Panc1 (cell line): Measurements from ENCODE around the gene LRP1B. TPM values are rescaled to one million over a fixed set of nuclear protein-coding genes. Genes with fewer than 3 reads are reported as not detected.

Experiments used
- ATAC-seq: fragments of 200-7000 bp; cut with Tn5 transposase; 2 replicates; pipeline ENCODE4 v1.9.1; 2020; ENCODE audit warnings: mild to moderate bottlenecking, moderate library complexity
- BruUV-seq: library from RNA; stranded (reverse); fragments of 400-500 nt; replicated peaks from 2 replicates; lab custom pipeline; 2021; lab: Mats Ljungman, UMichigan
- CTCF ChIA-PET: fragments of 300-600 bp; sonication (Branson Sonifier 250); formaldehyde crosslinking; loops from one replicate; lab custom pipeline; 2022; ENCODE audit warnings: antibody characterized with exemption; lab: Charles Lee
- POLR2A ChIA-PET: fragments of 300-600 bp; sonication (Branson Sonifier 250); formaldehyde crosslinking; loops from one replicate; lab custom pipeline; 2022; ENCODE audit warnings: antibody characterized with exemption; lab: Charles Lee
- DNase-seq: peaks from one replicate; pipeline ENCODE4 v3.0.0-alpha.2; 2010; ENCODE audit warnings: low read depth, low spot score
- H3K27ac ChIP-seq: 2 replicates; pipeline ENCODE4 v1.5.1; 2011; ENCODE audit warnings: mild to moderate bottlenecking, low read length, inconsistent platforms
- H3K27me3 ChIP-seq: fragments of 200-500 bp; sonication (Bioruptor generic); 2 replicates; pipeline ENCODE4 v1.6.0; 2014; ENCODE audit warnings: low read length, inconsistent platforms; ENCODE audit not compliant: control insufficient read depth, insufficient read depth
- H3K36me3 ChIP-seq: fragments of 200-500 bp; sonication (Bioruptor generic); 2 replicates; pipeline ENCODE4 v1.5.1; 2014; ENCODE audit warnings: inconsistent platforms, mild to moderate bottlenecking, low read length, moderate library complexity; ENCODE audit not compliant: control insufficient read depth, insufficient read depth
- H3K4me1 ChIP-seq: 2 replicates; pipeline ENCODE4 v1.5.1; 2011; ENCODE audit warnings: inconsistent platforms, mild to moderate bottlenecking, low read length, moderate library complexity; ENCODE audit not compliant: control insufficient read depth, insufficient read depth
- H3K4me3 ChIP-seq, 2 experiments: 2 replicates each; pipeline ENCODE4 v1.5.1; 2011 to 2012; ENCODE audit warnings: low read depth in 2 of 2, low read length in 2 of 2, mild to moderate bottlenecking in 2 of 2, inconsistent platforms in 1 of 2, moderate library complexity in 1 of 2
- H3K9me3 ChIP-seq: fragments of 200-500 bp; sonication (Bioruptor generic); 2 replicates; pipeline ENCODE4 v1.5.1; 2014; ENCODE audit warnings: low read depth, mild to moderate bottlenecking, inconsistent platforms, low read length, moderate library complexity; ENCODE audit not compliant: control insufficient read depth, insufficient read depth
- CTCF ChIP-seq: fragments of 450-650 bp; IDR thresholded peaks from 2 replicates; pipeline ENCODE4 v1.5.1; 2017; ENCODE audit warnings: mild to moderate bottlenecking
- POLR2AphosphoS5 ChIP-seq: IDR thresholded peaks from 2 replicates; pipeline ENCODE4 v1.6.1; 2012; ENCODE audit warnings: mild to moderate bottlenecking, low read depth, low read length, moderate library complexity
- REST ChIP-seq, 2 experiments: IDR thresholded peaks; 2 replicates each; pipeline ENCODE4 v1.6.1; 2011 to 2012; ENCODE audit warnings: low read depth in 2 of 2, control low read depth in 1 of 2, low read length in 1 of 2, mild to moderate bottlenecking in 1 of 2, moderate library complexity in 1 of 2; ENCODE audit not compliant: insufficient read depth in 1 of 2
- SIN3A ChIP-seq: IDR thresholded peaks from 2 replicates; pipeline ENCODE4 v1.6.1; 2012; ENCODE audit warnings: low read depth, mild to moderate bottlenecking, low read length, moderate library complexity, borderline replicate concordance; ENCODE audit not compliant: insufficient read depth
- TCF7L2 ChIP-seq: IDR thresholded peaks from 2 replicates; pipeline ENCODE4 v1.6.1; 2011; ENCODE audit warnings: mild to moderate bottlenecking, low read depth, low read length, inconsistent platforms
- in situ Hi-C: cut with HindIII; loops from 2 replicates; pipeline ENCODE4 v1.10.0; 2016; ENCODE audit warnings: low sequenced_read_pairs, low pct_unique_long_range_greater_than_20kb
- intact Hi-C: fragments of 100-400 bp; cut with micrococcal nuclease; formaldehyde crosslinking; loops from one replicate; pipeline ENCODE4 v1.10.0; 2022; ENCODE audit not compliant: unreplicated experiment
- total RNA-seq: library from RNA; stranded (reverse); gene quantifications from one replicate; pipeline ENCODE4 v1.2.1, GENCODE V29; 2021; ENCODE audit not compliant: unreplicated experiment

The LRP1B gene
- total RNA-seq, 1 experiment from 2014 or later: 0.54 TPM

DNA sequence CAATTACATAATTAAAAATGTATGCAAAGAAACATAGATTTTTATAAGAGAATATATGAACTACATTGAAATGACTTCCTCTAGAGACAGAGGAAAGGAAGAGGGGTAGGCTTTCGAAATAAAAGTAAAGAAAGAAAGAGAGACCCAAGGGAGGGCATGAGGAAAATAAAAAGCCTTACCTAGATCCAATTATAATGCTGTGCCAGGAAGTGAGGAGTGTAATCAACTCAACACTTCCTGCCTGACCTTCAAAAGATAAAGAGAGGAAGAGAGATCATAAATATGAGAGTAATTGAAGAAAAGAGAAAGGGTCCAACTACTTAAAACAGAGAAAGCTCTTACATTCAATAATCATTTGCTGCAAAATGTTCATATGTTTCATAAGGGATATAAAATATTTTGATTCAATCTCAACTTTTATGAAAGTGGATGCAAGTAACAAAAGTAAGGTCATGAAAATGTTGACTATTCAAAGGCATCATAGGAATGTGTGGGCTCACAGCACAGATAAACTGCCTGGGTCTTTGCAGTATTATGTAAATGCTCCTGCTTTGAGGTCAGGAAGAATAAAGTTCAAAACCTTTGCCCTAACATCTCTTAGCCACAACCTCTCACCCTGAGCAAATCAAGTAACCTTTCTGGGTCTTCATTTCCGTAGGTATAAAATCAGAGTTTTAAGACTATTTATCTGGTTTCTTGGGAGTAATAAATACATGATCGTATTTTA, 1237.7 kb downstream of the LRP1B start:
- no peak overlapping the region for H3K27ac ChIP-seq

GRCh38 chr2:140892436-140892835, 1238.4 kb downstream of the LRP1B start:
- BruUV-seq: no TSS peak

More for the DNA sequence above, 1237.7 kb downstream of the LRP1B start:
- no peak for ATAC-seq
- DNase-seq: no peak
- ChIA-PET CTCF (no interaction called here), POLR2A (no interaction called here)
- no TSS peak for BruUV-seq
- Histone ChIP-seq H3K36me3 (no peaks in the 10 kb centered on the region), H3K4me1 (no peaks in the 10 kb centered on the region), H3K27me3 (no peaks in the 10 kb centered on the region), H3K4me3 (no peak overlapping the region), H3K9me3 (no peaks in the 10 kb centered on the region)
- intact Hi-C loops: no loop called here
- TF ChIP-seq CTCF: no peak
- no peak for TF ChIP-seq TCF7L2
- no peak for TF ChIP-seq POLR2AphosphoS5
- TF ChIP-seq SIN3A: no peak
- no peak for TF ChIP-seq REST (IDR thresholded peaks at IDR 0.05; ENCODE audit: insufficient read depth in 1 of 2, low read depth in 2 of 2, low read length in 1 of 2)
- in situ Hi-C loops: no loop called here

More at GRCh38 chr2:140892436-140892835, 1238.4 kb downstream of the LRP1B start:
- ChIA-PET CTCF (no interaction called here), POLR2A (no interaction called here)
- in situ Hi-C loops: no loop called here
- Histone ChIP-seq H3K27ac (no peak overlapping the region), H3K36me3 (no peaks in the 10 kb centered on the region), H3K9me3 (no peaks in the 10 kb centered on the region), H3K4me1 (no peaks in the 10 kb centered on the region), H3K4me3 (no peak overlapping the region), H3K27me3 (no peaks in the 10 kb centered on the region)
- intact Hi-C loops: no loop called here
- ATAC-seq: no peak
- TF ChIP-seq TCF7L2: no peak
- no peak for TF ChIP-seq CTCF
- no peak for TF ChIP-seq SIN3A
- TF ChIP-seq POLR2AphosphoS5: no peak
- TF ChIP-seq REST (IDR thresholded peaks at IDR 0.05; ENCODE audit: insufficient read depth in 1 of 2, low read depth in 2 of 2, low read length in 1 of 2): no peak
- DNase-seq: no peak
